Neural cell (in vitro differentiated cells): ENCODE data around the gene MEX3D.

ENCODE experiments used
- CTCF ChIP-seq: fragments of 450-650 bp; IDR thresholded peaks from 2 replicates; pipeline ENCODE4 v1.5.1; 2014; ENCODE audit warnings: antibody characterized with exemption, mild to moderate bottlenecking, moderate library complexity; ENCODE audit not compliant: poor library complexity, severe bottlenecking
- EP300 ChIP-seq: fragments of 450-650 bp; conservative IDR thresholded peaks from 2 replicates; pipeline ENCODE4 v1.6.1; 2014; ENCODE audit warnings: antibody characterized with exemption, mild to moderate bottlenecking, moderate library complexity; ENCODE audit not compliant: poor library complexity, severe bottlenecking
- EZH2 ChIP-seq: fragments of 200-600, 300-800 bp; shearing (Covaris generic), sonication (generic); IDR thresholded peaks from 2 replicates; pipeline ENCODE4 v1.6.1; 2014; ENCODE audit warnings: antibody characterized with exemption, low read length, borderline replicate concordance, mild to moderate bottlenecking; ENCODE audit not compliant: insufficient read depth, poor library complexity, severe bottlenecking
- POLR2AphosphoS5 ChIP-seq: IDR thresholded peaks from 2 replicates; pipeline ENCODE4 v1.6.1; 2012
- RAD21 ChIP-seq: fragments of 450-650 bp; conservative IDR thresholded peaks from 2 replicates; pipeline ENCODE4 v1.6.1; 2014; ENCODE audit warnings: antibody characterized with exemption, mild to moderate bottlenecking, moderate library complexity

- TF ChIP-seq CTCF (no peak), RAD21 (no peak), EP300 (no peak), EZH2 (no peak), POLR2AphosphoS5 (no peak)
Measured at GRCh38 chr19:1516395-1516753, 51.8 kb downstream of the MEX3D start.
